Measurements from ENCODE around the gene TMEM82.
"Not testable (repeated sequence)": the region's sequence is repeated elsewhere in the genome, so short reads cannot be mapped to it uniquely, and the experiment has no call there.

GRCh38 chr1:15699321-15699720 is 43.0 kb upstream of the TMEM82 start:
- not testable (repeated sequence) for TF ChIP-seq CTCF (optimal IDR thresholded peaks at IDR 0.05 in 1 of 3, IDR thresholded peaks at IDR 0.05 in 1 of 3, conservative IDR thresholded peaks at IDR 0.05 in 1 of 3; ENCODE audit: extremely low read depth in 1 of 3, insufficient read depth in 2 of 3, low read length in 3 of 3); EZH2 (IDR thresholded peaks at IDR 0.05; ENCODE audit: low read length)

Data from keratinocyte (primary cell).